K562 (cell line): ENCODE measurements around the gene GULP1. TPM values are rescaled to one million over a fixed set of nuclear protein-coding genes. Genes with fewer than 3 reads are reported as not detected.

Source experiments
- ATAC-seq: fragments of 200-7000 bp; cut with Tn5 transposase; 3 replicates; pipeline ENCODE4 v1.9.1; 2020; ENCODE audit warnings: moderate library complexity
- BruUV-seq: library from RNA; stranded (reverse); fragments of 400-500 nt; replicated peaks from 2 replicates; lab custom pipeline; 2021; lab: Mats Ljungman, UMichigan
- CTCF ChIA-PET: fragments of 300-600 bp; formaldehyde crosslinking; extraction: SDS; loops from one replicate; lab custom pipeline; 2021; ENCODE audit warnings: low intra/inter-chr PET ratio; lab: Yijun Ruan, JAX
- POLR2A ChIA-PET: fragments of 300-600, 350-650 bp; sonication (Branson Sonifier 250); formaldehyde crosslinking; extraction: SDS; loops from one replicate; lab custom pipeline; 2021; ENCODE audit warnings: antibody characterized with exemption, inconsistent platforms; lab: Yijun Ruan, JAX
- DNase-seq, 4 experiments: peaks; one replicate each; pipeline versions ENCODE4 v3.0.0 to v3.0.0-alpha.2; 2011 to 2018; ENCODE audit warnings: low spot score in 3 of 4, mixed read lengths in 3 of 4; ENCODE audit errors: extremely low read depth in 1 of 4
- FAIRE-seq: peaks from 2 replicates; lab custom pipeline; 2011; peaks lifted over from hg19 to GRCh38; lab: Jason Lieb, UNC
- H2AFZ ChIP-seq: 2 replicates; pipeline ENCODE4 v1.6.0; 2011; ENCODE audit warnings: low read depth, low read length, control low read depth, inconsistent platforms
- H3K27ac ChIP-seq: fragments of 200-600 bp; 3 replicates; pipeline ENCODE4 v1.8.0; 2011; ENCODE audit warnings: low read depth, mild to moderate bottlenecking, control low read depth, inconsistent platforms, low read length, moderate library complexity, mixed read lengths; ENCODE audit errors: extremely low read depth
- H3K27me3 ChIP-seq, 2 experiments: fragments of 300-600 bp in 1 of 2; 2 replicates in 1 of 2; 3 replicates in 1 of 2; pipeline versions ENCODE4 v1.6.0 to v1.8.0; 2011; ENCODE audit warnings: inconsistent platforms in 2 of 2, low read length in 2 of 2, mild to moderate bottlenecking in 1 of 2, mixed read lengths in 1 of 2, moderate library complexity in 1 of 2; ENCODE audit not compliant: control insufficient read depth in 2 of 2, insufficient read depth in 2 of 2
- H3K36me3 ChIP-seq: fragments of 300-600 bp; 3 replicates; pipeline ENCODE4 v1.8.0; 2011; ENCODE audit warnings: mild to moderate bottlenecking, low read length, inconsistent platforms; ENCODE audit not compliant: control insufficient read depth, insufficient read depth
- H3K4me1 ChIP-seq, 2 experiments: fragments of 200-600 bp in 1 of 2; replicated peaks in 1 of 2; 2 replicates in 1 of 2; 3 replicates in 1 of 2; pipeline versions ENCODE4 v1.5.1 to v1.8.0; 2011; ENCODE audit warnings: inconsistent platforms in 2 of 2, low read length in 2 of 2, mild to moderate bottlenecking in 1 of 2, mixed read lengths in 1 of 2, moderate library complexity in 1 of 2; ENCODE audit not compliant: control insufficient read depth in 2 of 2, insufficient read depth in 2 of 2
- H3K4me2 ChIP-seq: 2 replicates; pipeline ENCODE4 v1.6.1; 2011; ENCODE audit warnings: low read length, control low read depth, inconsistent platforms, mixed read lengths; ENCODE audit not compliant: insufficient read depth
- H3K4me3 ChIP-seq: fragments of 200-600 bp; sonication (generic), shearing (Covaris generic); 2 replicates; pipeline ENCODE4 v1.5.1; 2016; ENCODE audit warnings: control low read depth, inconsistent platforms
- H3K79me2 ChIP-seq: fragments of 200-600 bp; 3 replicates; pipeline ENCODE4 v1.8.0; 2011; ENCODE audit warnings: low read length, inconsistent platforms; ENCODE audit not compliant: control insufficient read depth, insufficient read depth
- H3K9ac ChIP-seq, 2 experiments: 2 replicates each; pipeline versions ENCODE4 v1.6.0 to v1.6.1; 2011; ENCODE audit warnings: low read depth in 2 of 2, low read length in 2 of 2, control low read depth in 1 of 2, inconsistent platforms in 1 of 2, mild to moderate bottlenecking in 1 of 2, mixed read lengths in 1 of 2; ENCODE audit not compliant: insufficient read depth in 1 of 2
- H3K9me1 ChIP-seq: one replicate; pipeline ENCODE4 v1.6.0; 2011; ENCODE audit warnings: inconsistent platforms, mild to moderate bottlenecking, low read length, moderate library complexity; ENCODE audit not compliant: control insufficient read depth, insufficient read depth
- H3K9me3 ChIP-seq: replicated peaks from 2 replicates; pipeline ENCODE4 v1.5.1; 2011; ENCODE audit warnings: low read depth, low read length, inconsistent platforms; ENCODE audit not compliant: control insufficient read depth, insufficient read depth
- H4K20me1 ChIP-seq: replicated peaks from 2 replicates; pipeline ENCODE4 v1.6.1; 2011; ENCODE audit warnings: low read length, inconsistent platforms, mixed read lengths; ENCODE audit not compliant: control insufficient read depth, insufficient read depth
- CCAR2 ChIP-seq: fragments of 200-400 bp; formaldehyde crosslinking; IDR thresholded peaks from 2 replicates; pipeline ENCODE4 v1.6.1; 2017; ENCODE audit warnings: mild to moderate bottlenecking, low read depth, low read length
- CREB3 ChIP-seq: fragments of 450-650 bp; conservative IDR thresholded peaks from 2 replicates; pipeline ENCODE4 v1.6.1; 2016; ENCODE audit warnings: missing genetic modification characterization, low read depth, mild to moderate bottlenecking, missing compliant biosample characterization, moderate library complexity
- DDX20 ChIP-seq: fragments of 450-650 bp; IDR thresholded peaks from 2 replicates; pipeline ENCODE4 v1.6.1; 2016; ENCODE audit warnings: missing genetic modification characterization, low read depth, mild to moderate bottlenecking, missing compliant biosample characterization, moderate library complexity
- HIVEP1 ChIP-seq: fragments of 250-450 bp; sonication (Bioruptor Pico); IDR thresholded peaks from 2 replicates; pipeline ENCODE4 v1.4.0; 2020; ENCODE audit warnings: mild to moderate bottlenecking
- MTF1 ChIP-seq: fragments of 250-450 bp; sonication (Bioruptor Pico); IDR thresholded peaks from 2 replicates; pipeline ENCODE4 v1.9.0; 2021; ENCODE audit warnings: moderate library complexity, mild to moderate bottlenecking, inconsistent platforms, borderline replicate concordance
- TCF15 ChIP-seq: fragments of 250-450 bp; sonication (Bioruptor Pico); IDR thresholded peaks from 2 replicates; pipeline ENCODE4 v1.8.0; 2022; ENCODE audit warnings: moderate library complexity, mild to moderate bottlenecking, inconsistent platforms
- TFE3 ChIP-seq: fragments of 450-650 bp; formaldehyde crosslinking; IDR thresholded peaks from 2 replicates; pipeline ENCODE4 v1.4.0; 2020; ENCODE audit warnings: mild to moderate bottlenecking, mixed read lengths
- XRCC3 ChIP-seq: fragments of 450-650 bp; IDR thresholded peaks from 2 replicates; pipeline ENCODE4 v1.6.1; 2017; ENCODE audit warnings: mild to moderate bottlenecking, moderate library complexity
- ZC3H8 ChIP-seq: fragments of 450-650 bp; IDR thresholded peaks from 2 replicates; pipeline ENCODE4 v1.6.1; 2017
- ZFP1 ChIP-seq: fragments of 450-650 bp; formaldehyde crosslinking; IDR thresholded peaks from 2 replicates; pipeline ENCODE4 v1.4.0; 2020; ENCODE audit warnings: mild to moderate bottlenecking, mixed read lengths
- ZNF12 ChIP-seq: sonication (generic); formaldehyde crosslinking; IDR thresholded peaks from 2 replicates; pipeline ENCODE4 v1.4.0; 2020; ENCODE audit warnings: mild to moderate bottlenecking, missing genetic modification reagents
- ZNF444 ChIP-seq: fragments of 250-450 bp; sonication (Bioruptor Pico); IDR thresholded peaks from 2 replicates; pipeline ENCODE4 v1.4.0; 2020; ENCODE audit warnings: mild to moderate bottlenecking, moderate library complexity
- ZNF561 ChIP-seq: fragments of 450-650 bp; formaldehyde crosslinking; conservative IDR thresholded peaks from 2 replicates; pipeline ENCODE4 v1.4.0; 2020; ENCODE audit warnings: mild to moderate bottlenecking, moderate library complexity
- ZNF778 ChIP-seq: fragments of 450-650 bp; formaldehyde crosslinking; IDR thresholded peaks from 2 replicates; pipeline ENCODE4 v1.4.0; 2020; ENCODE audit warnings: mild to moderate bottlenecking, moderate library complexity
- WGBS: fragments of 100-300 bp; shearing (Covaris generic); methylation state at CpG from one replicate; pipeline ENCODE4 v1.1.6; 2016; ENCODE audit warnings: low coverage, mixed read lengths; ENCODE audit not compliant: insufficient coverage; ENCODE audit errors: missing lambda C conversion rate; 5-methylcytosine and 5-hydroxymethylcytosine counted together
- in situ Hi-C: fragments of 300-500 bp; cut with MboI; formaldehyde crosslinking; loops from 4 replicates; pipeline ENCODE4 v1.15.0; 2018; ENCODE audit warnings: inconsistent platforms, mixed read lengths
- intact Hi-C: fragments of 100-400 bp; cut with micrococcal nuclease; formaldehyde crosslinking; loops from 2 replicates; pipeline ENCODE4 v1.14.2; 2022
- polyA plus RNA-seq, 8 experiments: library from polyadenylated mRNA; depleted of rRNA in 4 of 8; stranded (reverse) in 5 of 8; unstranded in 3 of 8; fragments of >200 nt; fragmentation: Nextera tagmentation in 2 of 8; fragmentation: Illumina TruSeq in 1 of 8; extraction: Ambion mirVana in 2 of 8; extraction: Trizol in 1 of 8; gene quantifications; 2 replicates each; pipeline versions ENCODE4 v1.2.1 to v1.2.3, GENCODE V29; 2011 to 2014; ENCODE audit warnings: inconsistent platforms in 1 of 8, missing spikeins in 1 of 8
- total RNA-seq, 7 experiments: library from RNA; depleted of rRNA in 6 of 7; stranded (reverse); fragments of >200 nt in 6 of 7; fragmentation: Illumina TruSeq in 2 of 7; extraction: Trizol in 2 of 7; gene quantifications; 2 replicates each; pipeline versions ENCODE4 v1.2.1 to v1.2.3, GENCODE V29; 2011 to 2021; ENCODE audit warnings: low replicate concordance in 1 of 7

The GULP1 gene
- total and polyA plus RNA-seq, 9 of the 15 experiments (the other 6 are each of a cell fraction or from before 2014, with no cell fraction given) = 8.5 to 25.3 (median 19.5) TPM

- no peak overlapping the region for H3K4me2 ChIP-seq
- H3K27ac ChIP-seq = no peak overlapping the region
- DNase-seq (no peak), ATAC-seq (no peak), FAIRE-seq (no peak)
- TF ChIP-seq TFE3 (CRISPR knock-in tag) = peak; percentile 15; the same call in 1 of the 2 replicates
- no peak for TF ChIP-seq MTF1 (CRISPR knock-in tag)
- no peaks in the 10 kb centered on the region for H4K20me1 ChIP-seq
- POLR2A ChIA-PET = no interaction called here
- H3K79me2 ChIP-seq = no peaks in the 10 kb centered on the region
- no TSS peak for BruUV-seq
- no peaks in the 10 kb centered on the region for H3K27me3 ChIP-seq
- no peaks in the 10 kb centered on the region for H3K9me1 ChIP-seq
- no peak overlapping the region for H3K9ac ChIP-seq
- H3K36me3 ChIP-seq = no peaks in the 10 kb centered on the region
- no peak overlapping the region for H3K4me3 ChIP-seq
- H3K4me1 ChIP-seq = no peaks in the 10 kb centered on the region
- WGBS = 8% methylated on average over 4 of the region's 9 CpGs
- intact Hi-C loops = no loop called here
- H3K9me3 ChIP-seq = no peaks in the 10 kb centered on the region
- in situ Hi-C loops = no loop called here
- H2AFZ ChIP-seq = no peak overlapping the region
- CTCF ChIA-PET = no interaction called here
Observed at GRCh38 chr2:188631037-188631809, 339.5 kb downstream of the GULP1 start.

- BruUV-seq = no TSS peak
- no peak overlapping the region for H2AFZ ChIP-seq
- H3K27me3 ChIP-seq = no peaks in the 10 kb centered on the region
- no peak for FAIRE-seq
- ATAC-seq = no peak
- ChIA-PET CTCF (no interaction called here), POLR2A (no interaction called here)
- no peak for DNase-seq
- no peaks in the 10 kb centered on the region for H3K4me1 ChIP-seq
- no peak overlapping the region for H3K4me2 ChIP-seq
- H3K27ac ChIP-seq = no peak overlapping the region
- H4K20me1 ChIP-seq = no peaks in the 10 kb centered on the region
- H3K36me3 ChIP-seq = no peaks in the 10 kb centered on the region
- no peaks in the 10 kb centered on the region for H3K79me2 ChIP-seq
- H3K4me3 ChIP-seq = no peak overlapping the region
- no peaks in the 10 kb centered on the region for H3K9me1 ChIP-seq
- H3K9ac ChIP-seq = no peak overlapping the region
- 27% methylated on average over 1 of the region's 1 CpG for WGBS
- intact Hi-C loops (no loop called here), in situ Hi-C loops (no loop called here)
- H3K9me3 ChIP-seq = no peaks in the 10 kb centered on the region
- TF ChIP-seq CREB3 (tag) (no peak), DDX20 (tag) (no peak), ZNF12 (no peak), ZNF778 (CRISPR knock-in tag) (no peak), HIVEP1 (CRISPR knock-in tag) (no peak), CCAR2 (no peak), ZC3H8 (no peak), ZNF444 (CRISPR knock-in tag) (no peak), TCF15 (CRISPR knock-in tag) (no peak), ZNF561 (CRISPR knock-in tag) (no peak), XRCC3 (no peak), ZFP1 (CRISPR knock-in tag) (no peak)
Observed at GRCh38 chr2:188634656-188635055, 343.0 kb downstream of the GULP1 start.
